ENCODE measurements around the gene MCTS1.
A peak's percentile ranks its signal among the peaks of the same experiment; 100 is the strongest.
"Not testable (repeated sequence)": the region's sequence is repeated elsewhere in the genome, so short reads cannot be mapped to it uniquely, and the experiment has no call there.

Gene MCTS1

GRCh38 chrX:120603707-120604360 is at the start of gene MCTS1:
Gene MCTS1, plus strand, starts transcription at chrX:120604101. Its CDS starts 136 bp downstream, at chrX:120604237.
- no peaks in the 10 kb centered on the region for H3K27me3 Mint-ChIP-seq
- peak within 1 kb of the TSS; percentile 98 for H3K4me3 Mint-ChIP-seq
- H3K27ac Mint-ChIP-seq, result peak within 1 kb of the TSS; percentile 98
- no peaks in the 10 kb centered on the region for H3K9me3 Mint-ChIP-seq (ENCODE audit: low read depth)
- H3K4me1 Mint-ChIP-seq (ENCODE audit: low read depth), result peaks cover 9% of the 10 kb centered on the region
- no peaks in the 10 kb centered on the region for H3K36me3 Mint-ChIP-seq

- Mint-ChIP-seq H3K27ac (no peak overlapping the region), H3K27me3 (no peaks in the 10 kb centered on the region), H3K36me3 (peaks cover 2% of the 10 kb centered on the region), H3K4me1 (ENCODE audit: low read depth) (peaks cover 44% of the 10 kb centered on the region), H3K4me3 (no peak overlapping the region), H3K9me3 (ENCODE audit: low read depth) (no peaks in the 10 kb centered on the region)
Measured at GRCh38 chrX:120556251-120556650, 47.6 kb upstream of the MCTS1 start.

- H3K4me1 Mint-ChIP-seq (ENCODE audit: low read depth), result peaks cover 40% of the 10 kb centered on the region
- H3K9me3 Mint-ChIP-seq (ENCODE audit: low read depth), result no peaks in the 10 kb centered on the region
- no peaks in the 10 kb centered on the region for H3K27me3 Mint-ChIP-seq
- H3K4me3 Mint-ChIP-seq, result peak overlapping the region; percentile 98
- H3K27ac Mint-ChIP-seq, result peak overlapping the region; percentile 98
- peaks cover 2% of the 10 kb centered on the region for H3K36me3 Mint-ChIP-seq
Measured at GRCh38 chrX:120559804-120560203, 44.1 kb upstream of the MCTS1 start.

GRCh38 chrX:120560405-120560841 is 43.5 kb upstream of the MCTS1 start:
- Mint-ChIP-seq H3K27ac (peak overlapping the region; percentile 98), H3K9me3 (ENCODE audit: low read depth) (no peaks in the 10 kb centered on the region), H3K4me1 (ENCODE audit: low read depth) (peaks cover 36% of the 10 kb centered on the region), H3K4me3 (peak overlapping the region; percentile 98), H3K36me3 (peaks cover 2% of the 10 kb centered on the region), H3K27me3 (no peaks in the 10 kb centered on the region)

GRCh38 chrX:120560842-120561633 is 42.9 kb upstream of the MCTS1 start, which contains the start of gene CUL4B:
Gene CUL4B, minus strand, starts transcription at chrX:120560962. Its CDS starts 324 bp downstream, at chrX:120560638.
- no peaks in the 10 kb centered on the region for H3K27me3 Mint-ChIP-seq
- H3K4me1 Mint-ChIP-seq (ENCODE audit: low read depth), result peaks cover 34% of the 10 kb centered on the region
- peak within 1 kb of the TSS; percentile 98 for H3K27ac Mint-ChIP-seq
- H3K9me3 Mint-ChIP-seq (ENCODE audit: low read depth), result no peaks in the 10 kb centered on the region
- peak within 1 kb of the TSS; percentile 98 for H3K4me3 Mint-ChIP-seq
- peaks cover 2% of the 10 kb centered on the region for H3K36me3 Mint-ChIP-seq

GRCh38 chrX:120561634-120562568 is 42.0 kb upstream of the MCTS1 start:
- peaks cover 30% of the 10 kb centered on the region for H3K4me1 Mint-ChIP-seq (ENCODE audit: low read depth)
- peaks cover 2% of the 10 kb centered on the region for H3K36me3 Mint-ChIP-seq
- H3K27ac Mint-ChIP-seq, result peak overlapping the region; percentile 98
- no peaks in the 10 kb centered on the region for H3K27me3 Mint-ChIP-seq
- no peaks in the 10 kb centered on the region for H3K9me3 Mint-ChIP-seq (ENCODE audit: low read depth)
- H3K4me3 Mint-ChIP-seq, result peak overlapping the region; percentile 98

GRCh38 chrX:120562569-120562926 is 41.4 kb upstream of the MCTS1 start:
- Mint-ChIP-seq H3K4me1 (ENCODE audit: low read depth) (peaks cover 25% of the 10 kb centered on the region), H3K27ac (peak overlapping the region; percentile 98), H3K27me3 (no peaks in the 10 kb centered on the region), H3K9me3 (ENCODE audit: low read depth) (no peaks in the 10 kb centered on the region), H3K4me3 (peak overlapping the region; percentile 98), H3K36me3 (no peaks in the 10 kb centered on the region)

GRCh38 chrX:120564925-120565324 is 39.0 kb upstream of the MCTS1 start:
- no peak overlapping the region for H3K27ac Mint-ChIP-seq
- no peak overlapping the region for H3K4me3 Mint-ChIP-seq
- no peaks in the 10 kb centered on the region for H3K9me3 Mint-ChIP-seq (ENCODE audit: low read depth)

GRCh38 chrX:120566817-120567216 is 37.1 kb upstream of the MCTS1 start:
- Mint-ChIP-seq H3K9me3 (ENCODE audit: low read depth) (no peaks in the 10 kb centered on the region), H3K27me3 (no peaks in the 10 kb centered on the region), H3K4me3 (no peak overlapping the region), H3K36me3 (no peaks in the 10 kb centered on the region), H3K27ac (no peak overlapping the region), H3K4me1 (ENCODE audit: low read depth) (peaks cover 12% of the 10 kb centered on the region)

More at GRCh38 chrX:120564925-120565324, 39.0 kb upstream of the MCTS1 start:
- Mint-ChIP-seq H3K27me3 (no peaks in the 10 kb centered on the region), H3K4me1 (ENCODE audit: low read depth) (peaks cover 8% of the 10 kb centered on the region), H3K36me3 (no peaks in the 10 kb centered on the region)

- peaks cover 5% of the 10 kb centered on the region for H3K4me1 Mint-ChIP-seq (ENCODE audit: low read depth)
- H3K27ac Mint-ChIP-seq, result no peak overlapping the region
- H3K4me3 Mint-ChIP-seq, result no peak overlapping the region
Measured at GRCh38 chrX:120568035-120568434, 35.9 kb upstream of the MCTS1 start.

GRCh38 chrX:120568609-120569008 is 35.3 kb upstream of the MCTS1 start:
- H3K9me3 Mint-ChIP-seq (ENCODE audit: low read depth), result no peaks in the 10 kb centered on the region
- H3K36me3 Mint-ChIP-seq, result no peaks in the 10 kb centered on the region
- H3K4me3 Mint-ChIP-seq, result no peak overlapping the region
- H3K4me1 Mint-ChIP-seq (ENCODE audit: low read depth), result peaks cover 5% of the 10 kb centered on the region
- H3K27ac Mint-ChIP-seq, result no peak overlapping the region
- H3K27me3 Mint-ChIP-seq, result no peaks in the 10 kb centered on the region

More at GRCh38 chrX:120568035-120568434, 35.9 kb upstream of the MCTS1 start:
- H3K9me3 Mint-ChIP-seq (ENCODE audit: low read depth), result no peaks in the 10 kb centered on the region
- no peaks in the 10 kb centered on the region for H3K36me3 Mint-ChIP-seq
- no peaks in the 10 kb centered on the region for H3K27me3 Mint-ChIP-seq

GRCh38 chrX:120570011-120570600 is 33.8 kb upstream of the MCTS1 start:
- Mint-ChIP-seq H3K4me1 (ENCODE audit: low read depth) (peaks cover 5% of the 10 kb centered on the region), H3K36me3 (no peaks in the 10 kb centered on the region), H3K27ac (no peak overlapping the region), H3K27me3 (no peaks in the 10 kb centered on the region), H3K4me3 (no peak overlapping the region), H3K9me3 (ENCODE audit: low read depth) (no peaks in the 10 kb centered on the region)

GRCh38 chrX:120573806-120574205 is 30.1 kb upstream of the MCTS1 start:
- H3K4me1 Mint-ChIP-seq (ENCODE audit: low read depth); H3K9me3 Mint-ChIP-seq (ENCODE audit: low read depth); H3K4me3 Mint-ChIP-seq; H3K36me3 Mint-ChIP-seq; H3K27me3 Mint-ChIP-seq; H3K27ac Mint-ChIP-seq: not testable (repeated sequence)

GRCh38 chrX:120575379-120576114 is 28.4 kb upstream of the MCTS1 start:
- no peak overlapping the region for H3K4me3 Mint-ChIP-seq
- no peak overlapping the region for H3K27ac Mint-ChIP-seq
- no peaks in the 10 kb centered on the region for H3K27me3 Mint-ChIP-seq
- H3K36me3 Mint-ChIP-seq, result no peaks in the 10 kb centered on the region
- no peaks in the 10 kb centered on the region for H3K9me3 Mint-ChIP-seq (ENCODE audit: low read depth)
- peaks cover 5% of the 10 kb centered on the region for H3K4me1 Mint-ChIP-seq (ENCODE audit: low read depth)
